Stimulated activated naive B cell treated with anti-CD40 and anti-IgM and Interleukin-4, amounts not matched to agents 10 μg/mL and 1 μg/mL and 100 μg/mL, for 72 hours (primary cell): Measurements from ENCODE around the gene IL6.
A peak's percentile ranks its signal among the peaks of the same experiment; 100 is the strongest.

Experiments
- ATAC-seq, 2 donors: fragments of 150-1000 bp; cut with Tn5 transposase; replicated peaks; 2 replicates each; pipeline ENCODE4 v1.10.0; 2021; ENCODE audit warnings: moderate library complexity in 1 of 2
- DNase-seq: peaks from one replicate; pipeline ENCODE4 v3.0.0; 2021
- H3K27ac Mint-ChIP-seq: one replicate; pipeline ENCODE4 v1.8.0; 2022; ENCODE audit warnings: mild to moderate bottlenecking, mixed read lengths
- H3K27me3 Mint-ChIP-seq, 2 donors: one replicate each; pipeline ENCODE4 v1.8.0; 2022; ENCODE audit warnings: mixed read lengths in 2 of 2
- H3K36me3 Mint-ChIP-seq, 2 donors: one replicate each; pipeline ENCODE4 v1.8.0; 2022; ENCODE audit warnings: mixed read lengths in 2 of 2, mild to moderate bottlenecking in 1 of 2
- H3K4me1 Mint-ChIP-seq, 2 donors: one replicate each; pipeline ENCODE4 v1.8.0; 2022; ENCODE audit warnings: mixed read lengths in 2 of 2, mild to moderate bottlenecking in 1 of 2
- H3K4me3 Mint-ChIP-seq, 2 donors: one replicate each; pipeline ENCODE4 v1.8.0; 2022; ENCODE audit warnings: mild to moderate bottlenecking in 2 of 2, mixed read lengths in 2 of 2, moderate library complexity in 1 of 2
- H3K9me3 Mint-ChIP-seq, 2 donors: one replicate each; pipeline ENCODE4 v1.8.0; 2022; ENCODE audit warnings: mixed read lengths in 2 of 2, mild to moderate bottlenecking in 1 of 2

Gene IL6

GRCh38 chr7:22727714-22728035 lies 675 bp downstream of the IL6 start:
- H3K4me1 Mint-ChIP-seq: peaks cover 44 to 82% of the 10 kb centered on the region in 2 donors
- H3K36me3 Mint-ChIP-seq: peaks cover 12 to 16% of the 10 kb centered on the region in 2 donors
- H3K27me3 Mint-ChIP-seq: no peaks in the 10 kb centered on the region
- peak overlapping the region; percentile 89 for H3K27ac Mint-ChIP-seq
- ATAC-seq (no peak), DNase-seq (no peak)
- H3K4me3 Mint-ChIP-seq: peak overlapping the region; percentile 88 to 92
- no peaks in the 10 kb centered on the region for H3K9me3 Mint-ChIP-seq

DNA sequence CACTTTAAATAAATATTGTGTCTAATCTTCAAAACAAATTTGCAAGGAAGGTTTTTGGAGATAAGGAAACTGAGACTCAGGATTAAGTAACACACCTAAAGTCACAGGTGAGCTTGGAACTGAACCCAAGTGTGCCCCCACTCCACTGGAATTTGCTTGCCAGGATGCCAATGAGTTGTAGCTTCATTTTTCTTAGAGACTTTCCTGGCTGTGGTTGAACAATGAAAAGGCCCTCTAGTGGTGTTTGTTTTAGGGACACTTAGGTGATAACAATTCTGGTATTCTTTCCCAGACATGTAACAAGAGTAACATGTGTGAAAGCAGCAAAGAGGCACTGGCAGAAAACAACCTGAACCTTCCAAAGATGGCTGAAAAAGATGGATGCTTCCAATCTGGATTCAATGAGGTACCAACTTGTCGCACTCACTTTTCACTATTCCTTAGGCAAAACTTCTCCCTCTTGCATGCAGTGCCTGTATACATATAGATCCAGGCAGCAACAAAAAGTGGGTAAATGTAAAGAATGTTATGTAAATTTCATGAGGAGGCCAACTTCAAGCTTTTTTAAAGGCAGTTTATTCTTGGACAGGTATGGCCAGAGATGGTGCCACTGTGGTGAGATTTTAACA lies 1.5 kb downstream of the IL6 start:
- Mint-ChIP-seq H3K9me3 (no peaks in the 10 kb centered on the region), H3K4me3 (peak overlapping the region; percentile 88 to 92), H3K4me1 (peaks cover 37 to 79% of the 10 kb centered on the region in 2 donors), H3K27ac (peak overlapping the region; percentile 67), H3K27me3 (no peaks in the 10 kb centered on the region), H3K36me3 (peaks cover 12 to 16% of the 10 kb centered on the region in 2 donors)
- ATAC-seq (no peak), DNase-seq (no peak)

DNA sequence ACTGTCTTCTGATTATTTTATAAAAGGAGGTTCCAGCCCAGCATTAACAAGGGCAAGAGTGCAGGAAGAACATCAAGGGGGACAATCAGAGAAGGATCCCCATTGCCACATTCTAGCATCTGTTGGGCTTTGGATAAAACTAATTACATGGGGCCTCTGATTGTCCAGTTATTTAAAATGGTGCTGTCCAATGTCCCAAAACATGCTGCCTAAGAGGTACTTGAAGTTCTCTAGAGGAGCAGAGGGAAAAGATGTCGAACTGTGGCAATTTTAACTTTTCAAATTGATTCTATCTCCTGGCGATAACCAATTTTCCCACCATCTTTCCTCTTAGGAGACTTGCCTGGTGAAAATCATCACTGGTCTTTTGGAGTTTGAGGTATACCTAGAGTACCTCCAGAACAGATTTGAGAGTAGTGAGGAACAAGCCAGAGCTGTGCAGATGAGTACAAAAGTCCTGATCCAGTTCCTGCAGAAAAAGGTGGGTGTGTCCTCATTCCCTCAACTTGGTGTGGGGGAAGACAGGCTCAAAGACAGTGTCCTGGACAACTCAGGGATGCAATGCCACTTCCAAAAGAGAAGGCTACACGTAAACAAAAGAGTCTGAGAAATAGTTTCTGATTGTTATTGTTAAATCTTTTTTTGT lies 2.3 kb downstream of the IL6 start:
- ATAC-seq: no peak
- Mint-ChIP-seq H3K4me1 (peaks cover 37 to 78% of the 10 kb centered on the region in 2 donors), H3K27ac (no peak overlapping the region)

DNA sequence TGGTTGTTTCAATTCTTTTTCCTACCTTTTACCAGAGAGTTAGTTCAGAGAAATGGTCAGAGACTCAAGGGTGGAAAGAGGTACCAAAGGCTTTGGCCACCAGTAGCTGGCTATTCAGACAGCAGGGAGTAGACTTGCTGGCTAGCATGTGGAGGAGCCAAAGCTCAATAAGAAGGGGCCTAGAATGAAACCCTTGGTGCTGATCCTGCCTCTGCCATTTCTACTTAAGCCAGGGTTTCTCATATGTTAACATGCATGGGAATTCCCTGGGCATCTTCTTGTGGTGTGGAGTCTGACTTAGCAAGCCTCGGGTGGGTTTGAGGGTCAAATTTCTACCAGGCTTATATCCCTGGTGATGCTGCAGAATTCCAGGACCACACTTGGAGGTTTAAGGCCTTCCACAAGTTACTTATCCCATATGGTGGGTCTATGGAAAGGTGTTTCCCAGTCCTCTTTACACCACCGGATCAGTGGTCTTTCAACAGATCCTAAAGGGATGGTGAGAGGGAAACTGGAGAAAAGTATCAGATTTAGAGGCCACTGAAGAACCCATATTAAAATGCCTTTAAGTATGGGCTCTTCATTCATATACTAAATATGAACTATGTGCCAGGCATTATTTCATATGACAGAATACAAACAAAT lies 3.2 kb downstream of the IL6 start:
- Mint-ChIP-seq H3K9me3 (no peaks in the 10 kb centered on the region), H3K36me3 (peaks cover 12 to 20% of the 10 kb centered on the region in 2 donors), H3K4me1 (peaks cover 30 to 70% of the 10 kb centered on the region in 2 donors), H3K27me3 (peaks cover 0 to 5% of the 10 kb centered on the region in 2 donors), H3K27ac (peak overlapping the region; percentile 51), H3K4me3 (peak overlapping the region in 1 of 2 donors; percentile 13)
- ATAC-seq (no peak), DNase-seq (no peak)

More for the DNA sequence above, 2.3 kb downstream of the IL6 start:
- Mint-ChIP-seq H3K4me3 (peak overlapping the region in 1 of 2 donors; percentile 14), H3K36me3 (peaks cover 12 to 17% of the 10 kb centered on the region in 2 donors), H3K27me3 (peaks cover 0 to under 1% of the 10 kb centered on the region in 2 donors), H3K9me3 (no peaks in the 10 kb centered on the region)
- no peak for DNase-seq

DNA sequence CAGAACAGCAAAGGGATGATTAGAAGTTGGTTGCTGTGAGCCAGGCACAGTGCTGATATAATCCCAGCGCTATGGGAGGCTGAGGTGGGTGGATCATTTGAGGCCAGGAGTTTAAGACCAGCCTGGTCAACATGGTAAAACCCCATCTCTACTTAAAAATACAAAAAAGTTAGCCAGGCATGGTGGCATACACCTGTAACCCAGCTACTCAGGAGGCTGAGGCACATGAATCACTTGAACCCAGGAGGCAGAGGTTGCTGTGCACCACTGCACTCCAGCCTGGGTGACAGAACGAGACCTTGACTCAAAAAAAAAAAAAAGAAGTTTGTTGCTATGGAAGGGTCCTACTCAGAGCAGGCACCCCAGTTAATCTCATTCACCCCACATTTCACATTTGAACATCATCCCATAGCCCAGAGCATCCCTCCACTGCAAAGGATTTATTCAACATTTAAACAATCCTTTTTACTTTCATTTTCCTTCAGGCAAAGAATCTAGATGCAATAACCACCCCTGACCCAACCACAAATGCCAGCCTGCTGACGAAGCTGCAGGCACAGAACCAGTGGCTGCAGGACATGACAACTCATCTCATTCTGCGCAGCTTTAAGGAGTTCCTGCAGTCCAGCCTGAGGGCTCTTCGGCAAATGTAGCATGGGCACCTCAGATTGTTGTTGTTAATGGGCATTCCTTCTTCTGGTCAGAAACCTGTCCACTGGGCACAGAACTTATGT lies 4.1 kb downstream of the IL6 start:
- Mint-ChIP-seq H3K27ac (peak overlapping the region; percentile 51), H3K4me3 (peak overlapping the region; percentile 26 to 60), H3K36me3 (peaks cover 12 to 20% of the 10 kb centered on the region in 2 donors), H3K27me3 (peaks cover under 1 to 5% of the 10 kb centered on the region in 2 donors), H3K9me3 (peaks cover 0 to 1% of the 10 kb centered on the region in 2 donors), H3K4me1 (peaks cover 24 to 61% of the 10 kb centered on the region in 2 donors)
- DNase-seq: no peak
- ATAC-seq: peak; percentile 6 to 35

- no peak overlapping the region for H3K27ac Mint-ChIP-seq
- H3K27me3 Mint-ChIP-seq: peaks cover 8 to 10% of the 10 kb centered on the region in 2 donors
Measured at GRCh38 chr7:22731766-22732165, 4.8 kb downstream of the IL6 start.

GRCh38 chr7:22732556-22733126 lies 5.6 kb downstream of the IL6 start:
- peaks cover 11 to 13% of the 10 kb centered on the region in 2 donors for H3K9me3 Mint-ChIP-seq
- peaks cover 16 to 18% of the 10 kb centered on the region in 2 donors for H3K27me3 Mint-ChIP-seq
- peak in 1 of 2 donors; percentile 41 for ATAC-seq
- no peak overlapping the region for H3K27ac Mint-ChIP-seq
- H3K4me1 Mint-ChIP-seq: peaks cover 18 to 47% of the 10 kb centered on the region in 2 donors
- no peak for DNase-seq
- H3K4me3 Mint-ChIP-seq: no peak overlapping the region
- peaks cover 16 to 28% of the 10 kb centered on the region in 2 donors for H3K36me3 Mint-ChIP-seq

More at GRCh38 chr7:22731766-22732165, 4.8 kb downstream of the IL6 start:
- peaks cover 20 to 55% of the 10 kb centered on the region in 2 donors for H3K4me1 Mint-ChIP-seq
- DNase-seq (no peak), ATAC-seq (no peak)
- peaks cover 5 to 7% of the 10 kb centered on the region in 2 donors for H3K9me3 Mint-ChIP-seq
- peaks cover 12 to 22% of the 10 kb centered on the region in 2 donors for H3K36me3 Mint-ChIP-seq
- no peak overlapping the region for H3K4me3 Mint-ChIP-seq

DNA sequence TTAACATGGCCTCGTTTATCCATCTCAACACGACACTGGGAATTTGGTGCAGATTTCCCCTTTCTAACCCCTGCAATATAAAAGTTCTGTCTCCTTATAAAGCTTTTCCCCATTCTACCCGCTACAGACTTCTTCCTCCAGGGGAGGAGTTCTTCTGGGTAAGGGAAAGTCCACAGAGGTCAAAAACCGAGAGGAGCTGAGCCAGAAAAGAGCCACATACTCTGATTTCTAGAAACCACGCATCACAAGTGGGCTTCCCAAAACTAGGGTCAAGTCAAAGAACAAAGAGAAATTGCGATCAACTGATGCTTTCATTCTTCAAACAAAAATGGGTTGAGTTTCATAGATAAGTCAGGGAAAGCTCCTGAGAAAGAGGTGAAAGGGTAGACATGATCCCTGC lies 6.8 kb downstream of the IL6 start:
- peak overlapping the region in 1 of 2 donors; percentile 4 for H3K4me3 Mint-ChIP-seq
- peaks cover 16 to 35% of the 10 kb centered on the region in 2 donors for H3K4me1 Mint-ChIP-seq
- H3K27me3 Mint-ChIP-seq: peaks cover 18 to 25% of the 10 kb centered on the region in 2 donors
- peaks cover 13 to 24% of the 10 kb centered on the region in 2 donors for H3K36me3 Mint-ChIP-seq
- ATAC-seq (peak; percentile 45 to 47), DNase-seq (no peak)
- peaks cover 11 to 13% of the 10 kb centered on the region in 2 donors for H3K9me3 Mint-ChIP-seq
- H3K27ac Mint-ChIP-seq: peak overlapping the region; percentile 27

DNA sequence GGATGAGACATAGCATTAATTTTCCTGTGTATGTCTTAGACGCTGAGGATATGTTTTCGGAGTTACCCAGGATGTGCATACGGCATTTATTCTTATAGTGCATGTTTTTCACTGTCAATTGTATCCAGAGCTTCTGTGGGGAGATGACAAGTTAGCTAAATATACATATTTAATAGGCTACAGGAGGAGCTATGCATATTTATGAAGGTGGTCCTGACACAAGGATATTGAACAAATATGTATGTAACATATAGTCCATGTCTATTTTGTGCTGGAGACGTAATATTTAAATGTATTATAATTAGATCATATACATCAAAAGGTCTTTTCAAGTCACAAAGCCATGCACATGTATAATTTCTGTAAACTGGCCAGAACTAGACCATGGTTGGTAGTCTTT lies 16.0 kb downstream of the IL6 start:
- Mint-ChIP-seq H3K9me3 (no peaks in the 10 kb centered on the region), H3K36me3 (no peaks in the 10 kb centered on the region), H3K27me3 (peaks cover 3 to 6% of the 10 kb centered on the region in 2 donors), H3K4me3 (no peak overlapping the region), H3K4me1 (no peaks in the 10 kb centered on the region), H3K27ac (no peak overlapping the region)
- no peak for ATAC-seq
- no peak for DNase-seq

DNA sequence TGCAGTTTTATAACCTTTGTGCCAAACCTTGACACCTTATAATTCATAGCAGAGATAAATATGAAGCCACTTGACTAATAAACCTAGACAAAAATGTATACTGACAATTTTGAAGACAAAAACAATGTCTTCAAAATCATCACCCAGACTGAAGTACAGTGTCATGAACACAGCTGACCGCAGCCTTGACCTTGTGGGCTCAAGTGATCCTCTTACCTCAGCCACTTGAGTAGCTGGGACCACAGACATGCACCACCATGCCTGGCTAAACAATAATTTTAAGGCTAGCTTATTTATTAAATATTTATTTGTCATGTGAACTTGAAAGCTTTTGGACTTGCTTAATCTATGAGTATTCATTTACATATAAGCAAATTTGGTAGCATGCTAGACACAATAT lies 24.3 kb downstream of the IL6 start:
- H3K36me3 Mint-ChIP-seq: peaks cover 0 to 3% of the 10 kb centered on the region in 2 donors
- peaks cover 5 to 7% of the 10 kb centered on the region in 2 donors for H3K9me3 Mint-ChIP-seq
- ATAC-seq (no peak), DNase-seq (no peak)
- H3K4me3 Mint-ChIP-seq: no peak overlapping the region
- no peak overlapping the region for H3K27ac Mint-ChIP-seq
- peaks cover 0 to 3% of the 10 kb centered on the region in 2 donors for H3K4me1 Mint-ChIP-seq
- peaks cover 23% of the 10 kb centered on the region in 2 donors for H3K27me3 Mint-ChIP-seq

GRCh38 chr7:22757338-22757994 lies 30.5 kb downstream of the IL6 start:
- Mint-ChIP-seq H3K27me3 (peaks cover 42 to 43% of the 10 kb centered on the region in 2 donors), H3K9me3 (peaks cover 10 to 22% of the 10 kb centered on the region in 2 donors), H3K27ac (no peak overlapping the region), H3K4me1 (peaks cover 0 to 3% of the 10 kb centered on the region in 2 donors), H3K4me3 (no peak overlapping the region), H3K36me3 (peaks cover 3 to 15% of the 10 kb centered on the region in 2 donors)
- ATAC-seq: no peak
- no peak for DNase-seq

DNA sequence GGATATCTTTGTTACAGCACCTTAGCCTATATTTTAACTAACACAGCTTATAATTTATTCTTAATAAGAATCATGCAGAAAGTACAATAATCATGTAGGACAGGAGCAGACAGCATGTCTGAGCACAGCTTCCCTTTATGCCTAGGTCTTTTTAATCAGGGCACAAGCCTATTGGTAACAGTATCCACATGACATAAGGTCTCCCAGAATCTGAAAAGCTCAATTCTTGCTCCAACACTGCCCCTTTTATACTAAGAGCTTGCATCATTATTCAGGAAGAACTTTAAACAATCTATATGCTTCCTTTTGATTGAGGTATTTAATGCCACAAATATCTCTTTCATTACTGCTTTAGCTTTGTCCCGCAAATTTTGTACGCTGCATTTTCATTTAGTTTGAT lies 31.6 kb downstream of the IL6 start:
- no peaks in the 10 kb centered on the region for H3K4me1 Mint-ChIP-seq

GRCh38 chr7:22759721-22760120 lies 32.7 kb downstream of the IL6 start:
- Mint-ChIP-seq H3K27ac (no peak overlapping the region), H3K9me3 (peaks cover 7 to 15% of the 10 kb centered on the region in 2 donors), H3K27me3 (peaks cover 24 to 31% of the 10 kb centered on the region in 2 donors), H3K36me3 (peaks cover 3 to 12% of the 10 kb centered on the region in 2 donors), H3K4me1 (peaks cover 2 to 5% of the 10 kb centered on the region in 2 donors), H3K4me3 (no peak overlapping the region)
- ATAC-seq (no peak), DNase-seq (no peak)

More for the DNA sequence above, 31.6 kb downstream of the IL6 start:
- H3K27ac Mint-ChIP-seq: no peak overlapping the region
- ATAC-seq (no peak), DNase-seq (no peak)
- peaks cover 3 to 15% of the 10 kb centered on the region in 2 donors for H3K36me3 Mint-ChIP-seq
- H3K27me3 Mint-ChIP-seq: peaks cover 36 to 37% of the 10 kb centered on the region in 2 donors
- H3K9me3 Mint-ChIP-seq: peaks cover 10 to 22% of the 10 kb centered on the region in 2 donors
- no peak overlapping the region for H3K4me3 Mint-ChIP-seq
